DOHH2 (cell line): Measurements from ENCODE around the gene MDFIC.

ENCODE experiments used
- CTCF ChIP-seq: fragments of 200-600 bp; sonication (generic); IDR thresholded peaks from one replicate; pipeline ENCODE4 v1.5.1; 2014; ENCODE audit warnings: antibody characterized with exemption, mild to moderate bottlenecking, low read depth, low read length; ENCODE audit not compliant: poor library complexity, severe bottlenecking
- EZH2phosphoT487 ChIP-seq: fragments of 200-600 bp; sonication (generic); IDR thresholded peaks from 2 replicates; pipeline ENCODE4 v1.6.1; 2017; ENCODE audit warnings: borderline replicate concordance, mild to moderate bottlenecking, antibody characterized with exemption, low read length, moderate library complexity, mixed read lengths

- no peak for TF ChIP-seq CTCF
- TF ChIP-seq EZH2phosphoT487 = no peak
These were observed 2.3 kb upstream of the MDFIC start for GRCh38 chr7:114919587-114919986.
